Fibroblast of pulmonary artery (primary cell): Measurements from ENCODE around the gene TNRC6A.

Experiments
- DNase-seq: peaks from one replicate; pipeline ENCODE4 v3.0.0-alpha.2; 2010; ENCODE audit warnings: low read depth
- H3K4me3 ChIP-seq: replicated peaks from 2 replicates; pipeline ENCODE4 v1.5.1; 2011; ENCODE audit warnings: low read depth, mild to moderate bottlenecking, control low read depth, low read length, moderate library complexity
- TF ChIP-seq, protein P1 (sequence below): IDR thresholded peaks from 2 replicates; pipeline ENCODE4 v1.5.1; 2011; ENCODE audit warnings: mild to moderate bottlenecking, control low read depth, low read length, inconsistent platforms; ENCODE audit errors: missing control alignments

TNRC6A gene

DNA sequence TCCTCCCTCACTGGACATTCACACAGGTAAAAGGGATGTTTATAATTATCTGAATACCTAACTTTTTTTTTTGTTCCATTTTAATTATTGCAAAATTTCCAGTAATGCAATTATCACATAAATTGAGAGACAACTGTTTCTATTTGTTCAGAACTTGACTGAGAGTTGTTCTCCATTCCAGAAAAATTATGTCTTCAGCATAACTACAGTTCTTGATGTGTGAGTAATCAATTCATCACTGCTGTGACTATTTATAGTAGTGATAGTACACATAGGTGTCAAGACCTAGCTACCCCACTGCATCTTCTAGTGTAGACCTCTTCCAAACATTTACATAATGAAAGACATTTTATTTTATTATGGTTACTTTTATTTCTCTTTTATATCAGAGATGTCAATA lies 5.8 kb upstream of the TNRC6A start:
- TF ChIP-seq, protein P1, sequence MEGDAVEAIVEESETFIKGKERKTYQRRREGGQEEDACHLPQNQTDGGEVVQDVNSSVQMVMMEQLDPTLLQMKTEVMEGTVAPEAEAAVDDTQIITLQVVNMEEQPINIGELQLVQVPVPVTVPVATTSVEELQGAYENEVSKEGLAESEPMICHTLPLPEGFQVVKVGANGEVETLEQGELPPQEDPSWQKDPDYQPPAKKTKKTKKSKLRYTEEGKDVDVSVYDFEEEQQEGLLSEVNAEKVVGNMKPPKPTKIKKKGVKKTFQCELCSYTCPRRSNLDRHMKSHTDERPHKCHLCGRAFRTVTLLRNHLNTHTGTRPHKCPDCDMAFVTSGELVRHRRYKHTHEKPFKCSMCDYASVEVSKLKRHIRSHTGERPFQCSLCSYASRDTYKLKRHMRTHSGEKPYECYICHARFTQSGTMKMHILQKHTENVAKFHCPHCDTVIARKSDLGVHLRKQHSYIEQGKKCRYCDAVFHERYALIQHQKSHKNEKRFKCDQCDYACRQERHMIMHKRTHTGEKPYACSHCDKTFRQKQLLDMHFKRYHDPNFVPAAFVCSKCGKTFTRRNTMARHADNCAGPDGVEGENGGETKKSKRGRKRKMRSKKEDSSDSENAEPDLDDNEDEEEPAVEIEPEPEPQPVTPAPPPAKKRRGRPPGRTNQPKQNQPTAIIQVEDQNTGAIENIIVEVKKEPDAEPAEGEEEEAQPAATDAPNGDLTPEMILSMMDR: no peak
- no peak overlapping the region for H3K4me3 ChIP-seq
- DNase-seq: no peak

DNA sequence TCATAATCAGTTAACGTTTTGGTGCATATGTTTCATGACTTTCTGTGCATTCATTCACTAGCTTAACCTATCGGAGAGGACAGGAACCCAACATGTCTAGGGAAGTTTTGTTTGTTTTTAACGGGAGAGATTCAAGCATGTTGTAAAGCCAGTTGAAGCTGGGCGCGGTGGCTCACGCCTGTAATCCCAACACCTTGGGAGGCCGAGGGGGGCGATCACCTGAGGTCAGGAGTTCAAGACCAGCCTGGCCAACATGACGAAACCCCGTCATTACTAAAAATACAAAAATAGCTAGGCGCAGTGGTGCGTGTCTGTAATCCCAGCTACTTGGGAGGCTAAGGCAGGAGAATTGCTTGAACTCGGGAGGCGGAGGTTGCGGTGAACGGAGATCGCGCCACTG lies 1.4 kb upstream of the TNRC6A start:
- DNase-seq: no peak
- TF ChIP-seq, protein P1: no peak
- H3K4me3 ChIP-seq: no peak overlapping the region

DNA sequence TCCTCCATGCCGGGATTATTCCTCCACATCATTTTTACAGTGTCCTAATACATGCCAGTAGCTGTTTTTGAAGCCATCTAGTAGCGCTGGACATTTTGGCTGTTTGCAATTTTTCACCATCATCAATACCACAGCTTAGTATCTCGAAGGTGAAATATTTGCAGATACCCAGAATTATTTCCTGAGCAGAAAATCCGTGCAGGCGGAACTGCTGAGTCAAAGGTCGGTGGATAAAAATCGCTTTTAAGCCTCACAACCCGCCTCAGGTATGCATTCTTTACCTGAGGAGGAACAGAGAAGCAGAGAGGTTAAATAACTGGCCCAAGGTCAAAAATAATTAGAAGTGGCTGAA lies 584 bp upstream of the TNRC6A start:
- TF ChIP-seq, protein P1: no peak
- H3K4me3 ChIP-seq: peak overlapping the region; percentile 94
- no peak for DNase-seq

DNA sequence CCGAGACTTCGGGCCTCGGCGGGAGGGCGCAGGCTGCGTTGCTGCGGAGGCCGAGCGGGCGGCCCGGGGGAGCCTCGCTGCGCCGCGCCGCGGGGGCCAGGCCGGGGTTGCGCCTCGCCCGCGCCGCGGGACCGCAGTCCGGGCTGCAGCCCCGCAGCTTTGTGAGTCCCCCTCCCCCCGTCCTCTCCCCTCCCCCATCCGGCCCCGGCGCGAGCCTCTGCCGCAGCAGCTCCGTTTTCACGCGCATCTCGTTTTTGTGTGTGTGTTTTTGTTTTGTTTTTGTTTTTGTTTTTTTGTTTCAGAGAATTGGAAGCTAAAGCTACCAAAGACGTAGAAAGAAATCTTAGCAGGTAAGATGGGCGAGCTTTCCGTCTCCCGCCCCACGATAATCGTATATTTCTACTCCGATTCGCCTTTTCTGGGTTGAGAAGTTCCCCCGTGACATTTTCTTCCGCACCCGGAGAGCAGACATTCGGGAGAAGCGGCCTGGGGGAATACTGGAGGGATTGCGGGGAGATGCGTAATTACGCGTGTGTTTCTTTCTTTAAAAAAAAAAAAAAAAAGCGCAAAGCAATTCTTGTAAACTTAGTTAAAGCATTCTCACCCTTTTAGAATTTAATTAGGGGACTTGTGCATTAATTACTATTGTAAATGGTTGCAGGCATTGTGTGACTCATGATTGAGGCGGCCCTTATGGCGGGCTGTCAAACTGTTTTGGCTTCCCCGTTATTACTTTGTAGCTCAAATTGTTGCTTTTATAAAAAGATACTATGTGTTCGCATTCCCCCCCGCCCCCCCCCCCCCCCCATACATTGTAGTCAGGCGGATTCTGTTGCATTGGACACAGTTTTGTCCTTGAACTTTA lies 732 bp downstream of the TNRC6A start:
- peak overlapping the region; percentile 94 for H3K4me3 ChIP-seq
- TF ChIP-seq, protein P1: no peak
- no peak for DNase-seq

DNA sequence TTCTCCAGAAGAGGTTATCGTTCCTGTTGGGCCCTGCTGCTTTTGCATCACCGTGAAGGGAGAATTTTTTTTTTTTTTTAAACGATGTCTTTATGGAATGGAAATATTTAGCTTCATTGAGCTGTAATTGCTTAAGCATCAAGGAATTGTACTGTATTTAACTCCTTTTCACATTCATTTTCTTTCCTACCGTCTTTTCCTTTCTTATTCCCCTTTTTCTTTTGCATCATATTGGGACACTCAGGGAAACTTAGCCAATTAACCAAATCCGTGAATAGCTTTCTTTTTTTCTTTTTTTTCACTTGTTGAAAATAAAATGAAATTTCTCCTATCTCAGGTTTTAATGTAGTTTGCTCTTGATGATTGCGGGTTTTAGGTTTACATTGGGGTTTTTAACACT lies 1.5 kb downstream of the TNRC6A start:
- DNase-seq: no peak
- H3K4me3 ChIP-seq: peak overlapping the region; percentile 94
- TF ChIP-seq, protein P1: no peak

DNA sequence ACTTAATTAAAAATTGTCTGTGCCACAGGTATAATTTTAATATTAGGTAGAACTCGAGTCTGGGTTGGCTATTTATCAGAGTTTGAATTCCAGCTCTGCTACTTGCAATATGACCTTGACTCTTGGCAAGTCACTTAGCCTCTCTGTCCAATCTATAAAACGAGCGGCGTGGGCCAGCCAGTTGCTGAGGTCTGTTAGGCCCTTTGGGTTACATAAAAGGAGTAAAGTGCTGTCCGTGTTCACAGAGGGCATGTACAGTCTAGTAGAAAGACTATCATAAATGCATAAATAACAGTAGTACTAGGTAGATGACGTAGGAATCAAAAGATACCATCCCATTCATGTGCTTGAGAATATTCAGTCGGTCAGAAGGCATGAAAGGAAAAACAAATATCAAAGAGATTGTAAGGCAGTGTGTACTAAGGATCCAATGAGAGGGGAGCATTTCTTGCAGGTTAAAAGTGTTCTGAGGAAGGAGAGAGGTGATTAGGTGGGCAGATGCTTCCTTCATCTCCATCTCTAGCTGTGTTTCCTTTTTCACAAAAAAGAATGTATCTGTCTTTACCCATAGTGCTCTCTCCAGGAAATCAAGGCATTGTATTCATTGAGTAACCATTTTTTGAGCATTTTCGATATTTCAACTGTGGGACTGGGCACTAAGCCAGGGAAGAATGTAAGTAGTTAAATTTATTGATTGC lies 2.4 kb downstream of the TNRC6A start:
- no peak for DNase-seq
- TF ChIP-seq, protein P1: no peak
- peak overlapping the region; percentile 94 for H3K4me3 ChIP-seq
